Measurements from ENCODE around the gene FTCDNL1. TPM values are rescaled to one million over a fixed set of nuclear protein-coding genes. Genes with fewer than 3 reads are reported as not detected.
A peak's percentile ranks its signal among the peaks of the same experiment; 100 is the strongest.

Gene FTCDNL1
- total RNA-seq, 1 donor, result 4.7 TPM

DNA sequence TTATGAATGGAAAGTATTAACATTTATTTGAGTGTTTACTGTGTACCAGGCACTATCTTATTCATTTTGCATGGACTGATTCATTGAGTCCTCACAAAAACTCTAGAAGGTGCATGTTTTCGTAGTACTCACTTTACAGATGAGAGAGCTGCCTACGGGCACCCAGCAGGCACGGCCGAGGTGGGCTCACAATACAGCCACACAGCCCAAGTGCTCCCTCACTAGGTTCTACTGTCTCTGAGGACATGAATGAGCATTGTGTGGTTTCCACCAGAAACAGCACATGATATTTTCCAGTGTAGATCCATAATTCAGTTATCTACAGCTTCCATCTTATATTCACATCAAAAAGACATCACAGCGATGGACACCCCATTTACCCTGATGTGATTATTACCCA lies 101.4 kb downstream of the FTCDNL1 start:
- no peaks in the 10 kb centered on the region for H3K4me1 ChIP-seq (ENCODE audit: insufficient read depth, low read length)
- no peak for TF ChIP-seq CTCF (IDR thresholded peaks at IDR 0.05; ENCODE audit: extremely low read depth, low read depth, low read length)
- H3K4me3 ChIP-seq (ENCODE audit: insufficient read depth, low read length), result no peak overlapping the region
- H2AFZ ChIP-seq (ENCODE audit: low read length), result no peak overlapping the region
- DNase-seq (ENCODE audit: insufficient read length, low spot score, missing footprints), result no peak
- H3K9me3 ChIP-seq (ENCODE audit: low read depth, low read length), result no peaks in the 10 kb centered on the region
- H3K27ac ChIP-seq (ENCODE audit: low read depth, low read length), result no peak overlapping the region
- no peaks in the 10 kb centered on the region for H4K20me1 ChIP-seq (ENCODE audit: insufficient read depth, low read length)
- H3K27me3 ChIP-seq (ENCODE audit: insufficient read depth, low read length), result peaks cover 8% of the 10 kb centered on the region
- H3K79me2 ChIP-seq (ENCODE audit: insufficient read depth, low read length), result no peaks in the 10 kb centered on the region
- no peak overlapping the region for H3K4me2 ChIP-seq (ENCODE audit: insufficient read depth, low read length)
- no peaks in the 10 kb centered on the region for H3K36me3 ChIP-seq (ENCODE audit: insufficient read depth, low read length)

DNA sequence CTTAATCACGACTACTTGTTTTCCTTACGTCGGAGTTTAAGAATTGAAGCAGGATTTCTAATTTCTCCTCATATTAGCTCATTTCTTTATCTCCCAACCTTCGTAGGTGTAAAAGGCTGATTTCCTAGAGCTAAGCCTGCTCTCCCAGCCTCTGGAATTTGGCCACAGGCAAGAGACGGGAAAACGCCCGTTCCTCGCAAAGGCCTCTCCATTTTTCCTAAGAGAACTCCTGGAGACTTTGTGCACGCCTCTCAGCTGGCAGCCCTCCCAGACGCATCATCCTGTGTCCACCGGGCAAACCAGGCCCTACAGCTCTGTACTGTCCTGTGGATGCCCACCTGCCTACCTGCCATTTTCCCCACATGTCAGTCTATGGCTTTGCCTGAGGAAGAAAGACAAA lies 106.3 kb downstream of the FTCDNL1 start:
- no peak for TF ChIP-seq CTCF (IDR thresholded peaks at IDR 0.05; ENCODE audit: extremely low read depth, low read depth, low read length)
- DNase-seq (ENCODE audit: insufficient read length, low spot score, missing footprints), result no peak
- Histone ChIP-seq H3K27ac (ENCODE audit: low read depth, low read length) (no peak overlapping the region), H2AFZ (ENCODE audit: low read length) (peak overlapping the region; percentile 56), H3K9me3 (ENCODE audit: low read depth, low read length) (no peaks in the 10 kb centered on the region), H3K27me3 (ENCODE audit: insufficient read depth, low read length) (no peaks in the 10 kb centered on the region), H3K36me3 (ENCODE audit: insufficient read depth, low read length) (no peaks in the 10 kb centered on the region), H4K20me1 (ENCODE audit: insufficient read depth, low read length) (no peaks in the 10 kb centered on the region), H3K79me2 (ENCODE audit: insufficient read depth, low read length) (no peaks in the 10 kb centered on the region), H3K4me2 (ENCODE audit: insufficient read depth, low read length) (no peak overlapping the region), H3K4me1 (ENCODE audit: insufficient read depth, low read length) (peaks cover 6% of the 10 kb centered on the region), H3K4me3 (ENCODE audit: insufficient read depth, low read length) (no peak overlapping the region)

DNA sequence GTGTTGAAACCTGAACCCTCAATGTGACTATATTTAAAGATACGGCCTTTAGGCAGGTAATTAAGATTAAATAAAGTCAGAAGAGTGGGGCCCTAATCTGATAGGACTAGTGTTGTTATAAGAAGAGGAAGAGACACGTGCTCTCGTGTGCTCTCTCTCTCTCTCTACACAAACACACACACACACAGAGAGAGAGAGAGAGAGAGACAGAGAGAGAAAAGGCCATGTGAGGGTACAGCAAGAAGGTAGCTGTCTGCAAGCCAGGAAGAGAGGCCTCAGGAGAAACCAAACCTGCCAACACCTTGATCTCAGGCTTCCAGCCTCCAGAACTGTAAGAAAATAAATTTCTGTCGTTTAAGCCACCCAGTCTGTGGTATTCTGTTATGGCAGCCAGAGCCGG lies 106.7 kb downstream of the FTCDNL1 start:
- H3K36me3 ChIP-seq (ENCODE audit: insufficient read depth, low read length), result no peaks in the 10 kb centered on the region
- TF ChIP-seq CTCF (IDR thresholded peaks at IDR 0.05; ENCODE audit: extremely low read depth, low read depth, low read length), result no peak
- no peaks in the 10 kb centered on the region for H4K20me1 ChIP-seq (ENCODE audit: insufficient read depth, low read length)

GRCh38 chr2:199743415-199744120 lies 107.4 kb downstream of the FTCDNL1 start:
- no peak for DNase-seq (ENCODE audit: insufficient read length, low spot score, missing footprints)
- no peaks in the 10 kb centered on the region for H3K36me3 ChIP-seq (ENCODE audit: insufficient read depth, low read length)
- no peaks in the 10 kb centered on the region for H3K27me3 ChIP-seq (ENCODE audit: insufficient read depth, low read length)
- no peak overlapping the region for H3K27ac ChIP-seq (ENCODE audit: low read depth, low read length)
- no peak for TF ChIP-seq CTCF (IDR thresholded peaks at IDR 0.05; ENCODE audit: extremely low read depth, low read depth, low read length)
- no peak overlapping the region for H2AFZ ChIP-seq (ENCODE audit: low read length)
- H3K4me3 ChIP-seq (ENCODE audit: insufficient read depth, low read length), result no peak overlapping the region
- peaks cover 18% of the 10 kb centered on the region for H3K4me1 ChIP-seq (ENCODE audit: insufficient read depth, low read length)
- H3K4me2 ChIP-seq (ENCODE audit: insufficient read depth, low read length), result no peak overlapping the region
- no peaks in the 10 kb centered on the region for H3K79me2 ChIP-seq (ENCODE audit: insufficient read depth, low read length)
- H3K9me3 ChIP-seq (ENCODE audit: low read depth, low read length), result no peaks in the 10 kb centered on the region
- no peaks in the 10 kb centered on the region for H4K20me1 ChIP-seq (ENCODE audit: insufficient read depth, low read length)

More for the DNA sequence above, 106.7 kb downstream of the FTCDNL1 start:
- no peak for DNase-seq (ENCODE audit: insufficient read length, low spot score, missing footprints)
- no peaks in the 10 kb centered on the region for H3K79me2 ChIP-seq (ENCODE audit: insufficient read depth, low read length)
- H3K27me3 ChIP-seq (ENCODE audit: insufficient read depth, low read length), result no peaks in the 10 kb centered on the region
- H3K4me2 ChIP-seq (ENCODE audit: insufficient read depth, low read length), result no peak overlapping the region
- H3K4me3 ChIP-seq (ENCODE audit: insufficient read depth, low read length), result no peak overlapping the region
- H3K4me1 ChIP-seq (ENCODE audit: insufficient read depth, low read length), result peaks cover 11% of the 10 kb centered on the region
- H2AFZ ChIP-seq (ENCODE audit: low read length), result peak overlapping the region; percentile 56
- H3K9me3 ChIP-seq (ENCODE audit: low read depth, low read length), result no peaks in the 10 kb centered on the region
- H3K27ac ChIP-seq (ENCODE audit: low read depth, low read length), result no peak overlapping the region

Data from osteoblast (primary cell).